Gastrocnemius medialis (tissue), 4 donors: ENCODE results near the gene ESR1. TPM values are rescaled to one million over a fixed set of nuclear protein-coding genes. Genes with fewer than 3 reads are reported as not detected.
A peak's percentile ranks its signal among the peaks of the same experiment; 100 is the strongest.

Experiments used
- ATAC-seq, 2 donors: fragments of 150-250 bp; one replicate each; pipeline ENCODE4 v1.9.1; 2016
- DNase-seq, 2 donors: peaks; one replicate each; pipeline ENCODE4 v3.0.0-alpha.2; 2019
- H3K27ac ChIP-seq, 4 donors: fragments of 200-600 bp; sonication (generic); 1 replicate in 1 of 4; 2 replicates in 3 of 4; pipeline ENCODE4 v1.5.1; 2016 to 2018; ENCODE audit warnings: mild to moderate bottlenecking in 2 of 4, moderate library complexity in 1 of 4
- H3K27me3 ChIP-seq, 3 donors: fragments of 200-600 bp; sonication (generic) in 2 of 3; 1 replicate in 1 of 3; 2 replicates in 2 of 3; pipeline versions ENCODE4 v1.5.1 to v1.6.0; 2016 to 2019; ENCODE audit warnings: mild to moderate bottlenecking in 1 of 3, moderate library complexity in 1 of 3
- H3K36me3 ChIP-seq, 2 donors: fragments of 200-600 bp; sonication (generic) in 1 of 2; one replicate each; pipeline ENCODE4 v1.5.1; 2017 to 2018
- H3K4me1 ChIP-seq, 2 donors: fragments of 200-600 bp; sonication (generic) in 1 of 2; one replicate each; pipeline ENCODE4 v1.5.1; 2016 to 2017; ENCODE audit warnings: mild to moderate bottlenecking in 2 of 2
- H3K4me3 ChIP-seq, 4 donors: fragments of 200-600 bp; sonication (generic) in 3 of 4; 1 replicate in 1 of 4; 2 replicates in 3 of 4; pipeline ENCODE4 v1.5.1; 2016 to 2019; ENCODE audit warnings: mild to moderate bottlenecking in 2 of 4
- H3K9me3 ChIP-seq, 3 donors: fragments of 200-600 bp; sonication (generic) in 2 of 3; 1 replicate in 1 of 3; 2 replicates in 2 of 3; pipeline ENCODE4 v1.5.1; 2016 to 2019
- POLR2A ChIP-seq, 2 donors: fragments of 450-650 bp; IDR thresholded peaks; one replicate each; pipeline ENCODE4 v1.6.1; 2017; ENCODE audit warnings: antibody characterized with exemption in 2 of 2, mild to moderate bottlenecking in 2 of 2, moderate library complexity in 2 of 2
- in situ Hi-C, 4 donors: fragments of 200-750 bp; cut with MboI; loops; one replicate each; pipeline versions ENCODE4 v1.15.0 to v1.8.0; 2017; ENCODE audit warnings: low sequenced_read_pairs in 4 of 4
- intact Hi-C: fragments of 100-400 bp; cut with DNase I; formaldehyde crosslinking; loops from one replicate; pipeline ENCODE4 v1.15.1; 2023; ENCODE audit warnings: low total_unique reads
- total RNA-seq, 4 donors: library from RNA; depleted of rRNA; stranded (reverse); fragments of >200 nt; gene quantifications; one replicate each; pipeline versions ENCODE4 v1.1.0 to v1.2.3, GENCODE V29; 2016
- TF ChIP-seq, protein P1 (sequence below), 5 experiments: fragments of 450-650 bp in 3 of 5; fragments of 200-600 bp in 2 of 5; sonication (generic) in 2 of 5; IDR thresholded peaks in 4 of 5; conservative IDR thresholded peaks in 1 of 5; 1 replicate in 4 of 5; 2 replicates in 1 of 5; pipeline ENCODE4 v1.5.1; 2016 to 2019; ENCODE audit warnings: antibody characterized with exemption in 5 of 5, mild to moderate bottlenecking in 3 of 5, moderate library complexity in 3 of 5

The ESR1 gene
- total RNA-seq, 4 donors from 2014 or later, result 0.61 to 1.1 (median 1.1) TPM

- no peak for DNase-seq
- H3K36me3 ChIP-seq, result no peaks in the 10 kb centered on the region
- TF ChIP-seq, protein P1, sequence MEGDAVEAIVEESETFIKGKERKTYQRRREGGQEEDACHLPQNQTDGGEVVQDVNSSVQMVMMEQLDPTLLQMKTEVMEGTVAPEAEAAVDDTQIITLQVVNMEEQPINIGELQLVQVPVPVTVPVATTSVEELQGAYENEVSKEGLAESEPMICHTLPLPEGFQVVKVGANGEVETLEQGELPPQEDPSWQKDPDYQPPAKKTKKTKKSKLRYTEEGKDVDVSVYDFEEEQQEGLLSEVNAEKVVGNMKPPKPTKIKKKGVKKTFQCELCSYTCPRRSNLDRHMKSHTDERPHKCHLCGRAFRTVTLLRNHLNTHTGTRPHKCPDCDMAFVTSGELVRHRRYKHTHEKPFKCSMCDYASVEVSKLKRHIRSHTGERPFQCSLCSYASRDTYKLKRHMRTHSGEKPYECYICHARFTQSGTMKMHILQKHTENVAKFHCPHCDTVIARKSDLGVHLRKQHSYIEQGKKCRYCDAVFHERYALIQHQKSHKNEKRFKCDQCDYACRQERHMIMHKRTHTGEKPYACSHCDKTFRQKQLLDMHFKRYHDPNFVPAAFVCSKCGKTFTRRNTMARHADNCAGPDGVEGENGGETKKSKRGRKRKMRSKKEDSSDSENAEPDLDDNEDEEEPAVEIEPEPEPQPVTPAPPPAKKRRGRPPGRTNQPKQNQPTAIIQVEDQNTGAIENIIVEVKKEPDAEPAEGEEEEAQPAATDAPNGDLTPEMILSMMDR (IDR thresholded peaks at IDR 0.05 in 4 of 5, conservative IDR thresholded peaks at IDR 0.05 in 1 of 5), result no peak
- TF ChIP-seq POLR2A (IDR thresholded peaks at IDR 0.05), result no peak
- H3K27me3 ChIP-seq, result no peaks in the 10 kb centered on the region
- H3K4me3 ChIP-seq, result no peak overlapping the region
- peaks cover 8 to 14% of the 10 kb centered on the region in 2 donors for H3K4me1 ChIP-seq
- H3K9me3 ChIP-seq, result no peaks in the 10 kb centered on the region
- no peak for ATAC-seq
- in situ Hi-C loops (no loop called here), intact Hi-C loops (no loop called here)
- peak overlapping the region in 3 of 4 donors; percentile 57 to 63 (median 61) for H3K27ac ChIP-seq
These were observed 352.9 kb downstream of the ESR1 start for GRCh38 chr6:152160346-152160745.

GRCh38 chr6:152161501-152161900 lies 354.0 kb downstream of the ESR1 start:
- H3K4me3 ChIP-seq, result no peak overlapping the region
- H3K27ac ChIP-seq, result peak overlapping the region; percentile 53 to 73 (median 62)
- no peak for ATAC-seq
- DNase-seq, result no peak
- no peaks in the 10 kb centered on the region for H3K27me3 ChIP-seq
- H3K9me3 ChIP-seq, result no peaks in the 10 kb centered on the region
- no peaks in the 10 kb centered on the region for H3K36me3 ChIP-seq
- H3K4me1 ChIP-seq, result peaks cover under 1 to 14% of the 10 kb centered on the region in 2 donors
- in situ Hi-C loops (no loop called here), intact Hi-C loops (no loop called here)
- TF ChIP-seq, protein P1 (IDR thresholded peaks at IDR 0.05 in 4 of 5, conservative IDR thresholded peaks at IDR 0.05 in 1 of 5), result no peak
- no peak for TF ChIP-seq POLR2A (IDR thresholded peaks at IDR 0.05)

DNA sequence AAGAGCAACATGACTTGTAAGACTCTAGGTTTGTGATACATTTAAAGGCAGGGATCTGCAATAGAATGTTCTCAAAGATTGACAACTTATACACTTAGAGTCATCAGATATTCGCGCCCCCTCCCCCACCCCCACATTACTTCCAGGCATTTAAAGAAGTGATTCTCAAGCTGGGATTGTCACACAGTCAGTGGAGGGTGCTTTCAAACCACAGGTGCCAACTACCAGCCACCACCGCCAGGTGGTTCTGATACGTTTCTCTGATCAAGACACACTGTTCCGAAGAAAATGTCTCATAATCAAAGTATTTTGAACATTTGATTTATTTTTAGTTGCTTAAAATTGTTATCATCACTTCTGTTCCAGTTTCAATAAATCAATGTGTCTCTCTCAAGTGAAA lies 357.5 kb downstream of the ESR1 start:
- peaks cover 10 to 32% of the 10 kb centered on the region in 2 donors for H3K4me1 ChIP-seq
- intact Hi-C loops, result loop anchor here (5.0 kb wide), 1 partner anchor 97 kb away; no protein-coding TSS in a partner anchor
- peak in 1 of 2 donors; percentile 43 for DNase-seq
- no peak for ATAC-seq
- H3K27me3 ChIP-seq, result no peaks in the 10 kb centered on the region
- H3K9me3 ChIP-seq, result no peaks in the 10 kb centered on the region
- no peak overlapping the region for H3K4me3 ChIP-seq
- no peaks in the 10 kb centered on the region for H3K36me3 ChIP-seq
- TF ChIP-seq POLR2A (IDR thresholded peaks at IDR 0.05), result no peak
- TF ChIP-seq, protein P1 (IDR thresholded peaks at IDR 0.05 in 4 of 5, conservative IDR thresholded peaks at IDR 0.05 in 1 of 5), result peak in 3 of 5 experiments; percentile 20 to 25 (median 24)
- peak overlapping the region; percentile 88 to 95 (median 92) for H3K27ac ChIP-seq
- in situ Hi-C loops, result no loop called here

DNA sequence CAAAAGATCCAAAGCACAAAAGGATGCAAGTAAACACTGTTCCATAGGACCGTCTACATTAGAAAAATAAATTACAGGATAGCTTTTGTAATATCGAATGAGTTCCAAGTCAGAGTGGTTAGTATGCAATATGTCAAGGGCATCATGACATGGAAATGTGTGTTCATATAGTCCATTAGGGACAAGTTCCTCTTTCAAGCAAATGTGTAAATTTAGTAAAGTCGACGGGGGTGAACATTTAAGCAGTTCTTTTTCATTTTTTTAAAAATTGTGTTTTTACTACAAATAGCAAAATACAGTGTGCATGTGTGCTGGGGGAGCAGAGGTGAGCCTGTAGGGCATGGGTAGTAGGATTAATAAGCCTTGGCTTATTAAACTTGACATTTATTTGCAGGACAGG lies 359.0 kb downstream of the ESR1 start:
- intact Hi-C loops (loop anchor here (5.0 kb wide), 1 partner anchor 96 kb away; no protein-coding TSS in a partner anchor), in situ Hi-C loops (no loop called here)
- peaks cover 16 to 35% of the 10 kb centered on the region in 2 donors for H3K4me1 ChIP-seq
- no peaks in the 10 kb centered on the region for H3K9me3 ChIP-seq
- TF ChIP-seq, protein P1 (IDR thresholded peaks at IDR 0.05 in 4 of 5, conservative IDR thresholded peaks at IDR 0.05 in 1 of 5), result no peak
- TF ChIP-seq POLR2A (IDR thresholded peaks at IDR 0.05), result no peak
- no peaks in the 10 kb centered on the region for H3K27me3 ChIP-seq
- ATAC-seq (no peak), DNase-seq (no peak)
- peak overlapping the region; percentile 88 to 95 (median 92) for H3K27ac ChIP-seq
- H3K36me3 ChIP-seq, result no peaks in the 10 kb centered on the region
- H3K4me3 ChIP-seq, result peak overlapping the region in 2 of 4 donors; percentile 43 to 48

GRCh38 chr6:152166897-152167296 lies 359.4 kb downstream of the ESR1 start:
- no peak for ATAC-seq
- TF ChIP-seq, protein P1 (IDR thresholded peaks at IDR 0.05 in 4 of 5, conservative IDR thresholded peaks at IDR 0.05 in 1 of 5), result no peak
- TF ChIP-seq POLR2A (IDR thresholded peaks at IDR 0.05), result no peak
- H3K36me3 ChIP-seq, result no peaks in the 10 kb centered on the region
- H3K9me3 ChIP-seq, result no peaks in the 10 kb centered on the region
- H3K27ac ChIP-seq, result peak overlapping the region; percentile 88 to 95 (median 92)
- H3K4me1 ChIP-seq, result peaks cover 20 to 39% of the 10 kb centered on the region in 2 donors
- H3K27me3 ChIP-seq, result no peaks in the 10 kb centered on the region
- intact Hi-C loops (loop anchor here (5.0 kb wide), 1 partner anchor 95 kb away; no protein-coding TSS in a partner anchor), in situ Hi-C loops (no loop called here)
- no peak for DNase-seq
- H3K4me3 ChIP-seq, result peak overlapping the region; percentile 34 to 48 (median 41)
